Sigmoid colon (tissue), 4 donors: ENCODE data around the gene MAPK13.

ENCODE experiments used
- CTCF ChIP-seq, 4 experiments: fragments of 450-650 bp in 3 of 4; fragments of 200-600 bp in 1 of 4; IDR thresholded peaks; one replicate each; pipeline ENCODE4 v1.5.1; 2016 to 2019; ENCODE audit warnings: antibody characterized with exemption in 4 of 4, mild to moderate bottlenecking in 3 of 4, moderate library complexity in 2 of 4
- POLR2AphosphoS5 ChIP-seq, 4 donors: sonication (generic); formaldehyde crosslinking; IDR thresholded peaks; one replicate each; pipeline ENCODE4 v1.6.1; 2017; ENCODE audit warnings: antibody characterized with exemption in 4 of 4

GRCh38 chr6:36098253-36098919 lies 31.9 kb upstream of the MAPK13 start:
- TF ChIP-seq CTCF (IDR thresholded peaks at IDR 0.05) (no peak), POLR2AphosphoS5 (IDR thresholded peaks at IDR 0.05) (no peak)
